ENCODE results near the gene BMP6.

The BMP6 gene

GRCh38 chr6:7906741-7907140, 180.8 kb downstream of the BMP6 start:
- no peak for DNase-seq (ENCODE audit: low spot score)

GRCh38 chr6:7907159-7907558, 181.3 kb downstream of the BMP6 start:
- no peak for DNase-seq (ENCODE audit: low spot score)

DNA sequence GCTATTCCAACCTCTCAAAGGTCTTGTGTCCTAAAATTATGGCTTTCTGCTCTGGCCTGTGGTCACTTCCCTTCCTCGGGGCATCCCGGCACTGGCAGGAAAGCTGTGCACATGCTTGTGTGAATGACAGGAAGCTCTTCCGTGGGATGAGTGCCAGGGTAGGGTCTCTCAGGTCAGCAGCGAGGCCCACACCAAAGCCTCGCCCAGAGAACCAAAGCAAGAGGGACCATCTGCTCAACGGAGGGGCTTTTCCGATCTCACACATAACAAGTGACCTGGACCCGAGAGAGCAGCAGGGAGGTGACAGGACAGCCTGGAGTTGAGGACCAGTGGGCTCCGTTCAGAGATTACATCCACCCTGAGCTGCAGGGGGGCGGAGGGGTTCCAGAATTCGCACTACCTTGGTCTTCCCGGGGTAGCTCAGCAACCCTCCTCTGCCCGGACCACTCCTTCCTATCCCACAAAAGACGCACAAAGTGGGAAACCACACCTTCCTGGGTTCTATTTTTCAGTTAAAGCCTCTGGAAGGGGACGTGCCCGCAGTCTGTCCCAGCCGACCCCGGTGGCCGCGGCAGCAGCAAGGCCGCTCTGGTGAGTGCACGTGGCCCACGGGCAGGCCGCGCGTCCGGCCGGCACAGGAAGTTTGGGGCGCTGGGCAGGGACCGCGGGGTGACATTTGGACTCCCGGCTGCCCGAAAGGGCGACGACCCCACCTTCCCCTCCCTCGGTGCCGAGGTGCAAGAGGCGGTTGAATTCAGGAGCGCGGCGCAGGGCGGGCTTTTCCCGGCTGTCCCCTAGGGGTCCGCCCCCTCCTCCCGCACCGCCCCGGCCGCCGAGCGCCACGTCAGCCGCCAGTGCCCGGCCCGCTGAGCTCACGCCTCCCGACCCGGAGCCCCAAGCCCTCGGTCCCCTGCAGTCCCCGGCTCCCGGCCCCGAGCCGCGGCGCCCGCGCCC, 183.7 kb downstream of the BMP6 start:
- peak; percentile 61 for DNase-seq (ENCODE audit: low spot score)

DNA sequence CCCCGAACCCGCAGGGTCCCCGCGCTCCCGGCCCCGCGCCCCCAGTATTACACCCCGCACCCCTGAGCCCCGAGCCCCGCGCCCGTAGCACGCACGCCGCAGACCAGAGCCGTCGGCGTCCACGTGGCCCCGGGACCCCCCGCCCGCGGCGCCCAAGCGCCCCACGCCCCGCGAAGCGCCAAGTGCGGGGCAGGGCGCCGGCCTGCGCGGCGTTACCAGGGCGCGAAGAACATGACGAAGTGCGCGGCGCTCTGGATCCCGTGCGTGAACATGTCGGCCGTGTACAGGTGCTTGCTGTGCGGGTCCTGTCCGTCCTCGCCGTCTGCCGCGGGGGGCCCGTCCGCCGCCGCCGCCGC, 184.4 kb downstream of the BMP6 start:
- no peak for DNase-seq (ENCODE audit: low spot score)

- DNase-seq (ENCODE audit: low spot score): peak; percentile 89
These were observed 184.9 kb downstream of the BMP6 start, which contains the start of gene TXNDC5 for GRCh38 chr6:7910654-7911344. TSS of gene TXNDC5 (minus strand) at chr6:7910788. CDS start at chr6:7910776, 12 bp downstream.

DNA sequence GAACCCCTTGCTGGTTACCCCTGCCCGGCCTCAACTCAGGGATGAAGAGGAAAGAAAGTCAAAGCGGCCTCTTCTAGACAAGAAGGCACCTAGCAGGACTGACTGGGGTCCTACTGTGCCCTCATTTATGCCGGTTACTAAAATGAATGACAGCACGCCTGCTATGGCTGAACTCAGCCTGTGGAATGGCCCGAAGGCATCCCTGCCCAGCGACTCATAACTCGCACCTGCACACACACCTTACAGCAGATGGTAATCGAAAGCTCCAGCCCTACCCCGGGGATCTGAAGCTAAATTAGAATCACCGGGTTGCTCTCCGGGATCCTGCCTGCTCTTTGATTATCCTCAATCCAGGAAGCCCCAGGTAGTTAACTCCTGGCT, 185.4 kb downstream of the BMP6 start:
- DNase-seq (ENCODE audit: low spot score): no peak

DNA sequence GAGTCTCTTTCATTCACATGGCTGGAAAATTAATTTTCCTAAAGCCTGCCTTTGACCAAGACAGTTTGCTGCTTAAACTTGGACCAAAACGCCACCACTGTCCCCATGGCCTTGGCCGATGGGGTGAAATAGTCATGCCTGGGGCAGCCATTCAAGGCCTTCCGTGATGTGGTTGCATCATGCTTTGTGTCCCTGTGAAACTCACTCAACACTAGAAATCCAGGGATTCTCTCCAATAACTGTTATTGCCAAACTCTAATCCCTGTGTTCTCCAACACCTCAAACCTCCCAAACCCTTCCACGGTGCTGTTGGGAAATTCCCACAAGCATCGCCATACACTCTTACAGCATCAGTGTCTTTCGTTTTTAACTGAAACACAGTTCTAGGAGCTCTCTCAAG, 186.1 kb downstream of the BMP6 start:
- DNase-seq (ENCODE audit: low spot score): no peak

- no peak for DNase-seq (ENCODE audit: low spot score)
These were observed 187.0 kb downstream of the BMP6 start for GRCh38 chr6:7912736-7913517.

DNA sequence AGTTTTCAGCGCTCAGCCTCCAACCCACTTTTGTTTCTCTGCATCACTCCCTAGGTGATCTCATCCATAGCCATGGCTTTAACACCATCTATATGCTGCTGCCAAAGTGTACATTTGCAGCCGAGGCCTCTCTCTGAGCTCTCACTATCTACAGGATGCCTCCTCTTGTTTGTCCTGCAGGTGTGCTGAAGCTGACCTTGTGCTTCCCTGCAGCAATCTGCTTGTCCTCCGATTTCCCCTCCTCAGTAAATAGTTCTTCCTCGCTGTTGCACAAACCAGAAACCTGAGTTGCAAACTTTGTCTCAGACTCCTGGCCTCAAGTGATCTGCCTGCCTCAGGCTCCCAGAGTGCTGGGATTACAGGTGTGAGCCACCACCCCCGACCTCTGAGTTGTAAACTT, 188.4 kb downstream of the BMP6 start:
- no peak for DNase-seq (ENCODE audit: low spot score)

- DNase-seq (ENCODE audit: low spot score): peak; percentile 57
These were observed 189.3 kb downstream of the BMP6 start for GRCh38 chr6:7914991-7915789.

DNA sequence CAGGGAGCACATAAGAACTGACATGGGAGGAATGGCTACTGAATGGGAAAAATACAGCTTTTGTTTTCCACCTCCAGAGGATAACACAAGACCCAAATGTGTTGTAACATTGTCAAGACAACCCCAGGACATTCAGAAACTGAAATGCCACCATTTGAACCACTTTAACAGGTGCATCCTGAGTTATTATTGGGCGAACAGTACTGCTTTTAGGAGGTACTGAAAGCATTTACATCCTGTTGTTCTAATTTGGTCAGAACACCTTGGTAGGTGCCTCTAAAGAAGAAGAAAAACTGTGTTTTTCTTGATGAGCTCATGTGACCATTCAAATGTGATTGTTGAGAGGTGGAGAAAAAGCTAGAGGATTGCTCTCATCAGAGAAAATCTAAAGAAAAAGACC, 191.1 kb downstream of the BMP6 start:
- DNase-seq (ENCODE audit: low spot score): peak; percentile 69

DNA sequence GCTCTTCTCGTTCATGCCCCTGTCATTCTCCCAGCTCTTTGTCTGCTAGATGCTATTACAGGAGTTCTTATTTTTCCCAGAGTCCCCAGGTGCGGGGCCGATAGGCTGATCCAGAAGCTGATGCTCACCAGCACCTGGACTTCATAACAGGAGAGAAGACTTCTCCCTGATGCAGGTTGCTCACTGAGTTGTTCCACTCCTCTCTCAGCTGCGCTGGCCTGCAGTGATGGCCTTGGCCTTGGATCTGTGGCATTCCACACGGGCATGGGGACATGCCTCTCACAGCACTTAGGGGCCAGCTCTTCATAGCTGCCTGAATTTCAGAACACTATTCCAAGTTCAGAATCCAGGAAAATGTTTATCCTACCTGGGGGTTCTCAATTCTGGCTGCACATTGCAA, 191.8 kb downstream of the BMP6 start:
- DNase-seq (ENCODE audit: low spot score): no peak

DNA sequence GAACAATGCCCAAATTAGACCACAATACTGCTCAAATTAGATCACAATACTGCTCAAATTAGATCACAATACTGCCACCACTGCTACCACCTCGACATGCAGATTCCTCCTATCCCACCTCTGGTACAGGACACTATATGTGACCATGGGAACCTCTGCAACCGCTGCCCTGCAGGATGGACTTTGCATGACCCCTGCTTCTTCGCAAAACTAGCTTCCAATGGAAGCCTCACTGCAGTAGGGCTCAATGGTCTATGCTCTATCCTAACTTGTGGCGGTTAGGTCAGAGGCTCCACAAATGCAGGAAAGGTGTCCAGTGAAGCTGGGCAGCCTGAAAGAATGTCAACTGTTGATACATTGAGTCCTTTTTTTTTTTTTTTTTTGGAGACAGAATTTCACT, 192.5 kb downstream of the BMP6 start:
- DNase-seq (ENCODE audit: low spot score): no peak

DNA sequence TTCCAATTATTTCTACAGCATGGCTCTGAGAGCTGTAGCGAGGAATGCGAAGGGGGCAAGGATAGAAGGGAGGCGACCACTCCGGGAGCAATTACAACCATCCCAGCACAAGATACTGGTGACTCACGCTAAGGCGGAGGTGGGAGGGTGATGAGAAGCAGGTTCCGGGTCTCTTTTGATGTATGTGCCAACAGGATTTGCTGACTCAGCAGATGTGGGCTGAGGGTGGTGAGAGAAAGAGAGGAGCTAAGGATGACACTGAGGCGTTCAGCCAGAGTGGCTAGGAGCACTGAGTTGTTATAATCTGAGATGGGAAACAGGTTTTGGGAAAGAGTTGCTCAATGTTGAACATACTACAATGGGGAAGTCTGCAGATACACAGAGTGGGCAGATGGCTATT, 194.0 kb downstream of the BMP6 start:
- DNase-seq (ENCODE audit: low spot score): no peak

GRCh38 chr6:7920425-7920824, 194.5 kb downstream of the BMP6 start:
- DNase-seq (ENCODE audit: low spot score): no peak

DNA sequence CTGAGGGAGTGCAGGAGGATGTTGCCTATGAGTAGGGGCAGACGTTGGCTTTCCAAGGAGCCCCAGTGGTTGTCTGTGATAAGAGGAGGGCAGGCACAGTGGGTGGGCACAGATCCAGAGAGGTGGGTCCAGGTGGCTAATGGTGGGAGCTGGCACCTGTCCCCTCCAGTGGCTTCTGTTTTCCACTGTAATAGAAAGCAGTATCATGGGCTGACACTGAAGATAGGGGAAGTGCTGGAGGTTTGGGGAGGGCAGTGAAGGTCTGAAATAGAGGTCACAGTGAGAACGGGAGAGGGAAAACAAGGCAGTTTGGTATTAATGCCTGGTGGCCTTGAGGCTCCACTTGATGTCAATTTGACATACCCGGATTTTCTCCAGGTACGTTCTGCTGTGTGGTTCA, 195.1 kb downstream of the BMP6 start:
- DNase-seq (ENCODE audit: low spot score): no peak

DNA sequence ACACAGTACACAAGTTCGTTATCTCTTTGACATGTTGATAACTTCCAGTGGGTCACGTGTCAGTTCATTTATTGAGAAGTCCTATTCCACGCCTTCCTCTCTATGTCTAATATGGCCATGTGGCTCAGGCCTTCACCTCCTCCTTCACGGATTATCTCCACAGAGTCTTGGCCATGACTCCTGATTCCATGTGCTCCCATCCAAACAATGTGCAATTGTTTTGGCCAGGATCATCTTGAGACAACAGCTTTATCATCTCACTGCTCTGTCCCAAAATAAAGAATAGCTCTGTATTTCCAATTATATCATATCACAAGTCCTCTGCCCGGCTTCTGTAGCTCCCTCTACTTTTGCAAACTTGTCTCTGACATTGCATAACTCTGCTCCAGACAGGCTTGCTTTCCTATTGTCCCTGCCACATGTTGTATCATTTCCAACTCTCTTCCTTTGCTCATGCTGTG, 195.8 kb downstream of the BMP6 start:
- DNase-seq (ENCODE audit: low spot score): no peak

DNA sequence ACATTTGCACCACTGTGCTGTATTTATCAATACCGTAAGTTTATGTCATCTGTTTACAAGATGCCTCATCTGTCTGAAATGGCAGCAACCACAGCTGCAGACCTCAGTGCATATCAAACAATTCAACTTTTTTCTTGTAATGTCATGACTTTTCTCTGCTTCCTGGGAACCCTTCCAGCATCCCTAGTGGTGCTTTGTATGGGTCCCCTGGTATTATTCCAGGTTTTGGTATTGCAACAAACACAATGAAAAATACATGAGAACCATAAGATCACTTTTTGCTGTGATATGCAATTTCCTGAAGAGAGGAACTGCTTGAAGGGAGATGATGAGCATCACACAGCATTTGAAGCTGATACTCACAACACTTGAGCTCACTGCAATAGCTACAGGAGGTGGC, 196.7 kb downstream of the BMP6 start:
- DNase-seq (ENCODE audit: low spot score): no peak

GRCh38 chr6:7924867-7925266, 199.0 kb downstream of the BMP6 start:
- DNase-seq (ENCODE audit: low spot score): no peak
